Endothelial cell of umbilical vein (primary cell): ENCODE data around the gene TMTC1. TPM values are rescaled to one million over a fixed set of nuclear protein-coding genes. Genes with fewer than 3 reads are reported as not detected.

Source experiments
- BruUV-seq: library from RNA; stranded (reverse); fragments of 400-500 nt; replicated peaks from 2 replicates; lab custom pipeline; 2021; lab: Mats Ljungman, UMichigan
- CTCF ChIA-PET: fragments of 300-600, 350-600 bp; sonication (Branson Sonifier 250); formaldehyde crosslinking; loops from one replicate; lab custom pipeline; 2021; ENCODE audit warnings: antibody characterized with exemption, inconsistent platforms; lab: Charles Lee
- POLR2A ChIA-PET: fragments of 300-600, 350-600 bp; sonication (Branson Sonifier 250); formaldehyde crosslinking; loops from one replicate; lab custom pipeline; 2021; ENCODE audit warnings: antibody characterized with exemption, inconsistent platforms; lab: Charles Lee
- DNase-seq: peaks from one replicate; pipeline ENCODE4 v3.0.0-alpha.2; 2011; ENCODE audit warnings: low read depth, low spot score
- FAIRE-seq: peaks from 2 replicates; lab custom pipeline; 2011; peaks lifted over from hg19 to GRCh38; lab: Jason Lieb, UNC
- H2AFZ ChIP-seq: 2 replicates; pipeline ENCODE4 v1.6.0; 2012; ENCODE audit warnings: low read depth, low read length, control low read depth, inconsistent platforms
- H3K27ac ChIP-seq: 2 replicates; pipeline ENCODE4 v1.5.1; 2011; ENCODE audit warnings: low read depth, mild to moderate bottlenecking, control low read depth, low read length, moderate library complexity; ENCODE audit not compliant: insufficient read depth
- H3K27me3 ChIP-seq, 2 experiments: 2 replicates each; pipeline versions ENCODE4 v1.6.0 to v1.6.1; 2011; ENCODE audit warnings: low read length in 2 of 2, mixed read lengths in 1 of 2; ENCODE audit not compliant: control insufficient read depth in 2 of 2, insufficient read depth in 2 of 2
- H3K36me3 ChIP-seq, 2 experiments: 2 replicates in 1 of 2; 3 replicates in 1 of 2; pipeline ENCODE4 v1.5.1; 2011; ENCODE audit warnings: low read length in 2 of 2, mild to moderate bottlenecking in 1 of 2, moderate library complexity in 1 of 2; ENCODE audit not compliant: control insufficient read depth in 2 of 2, insufficient read depth in 2 of 2; ENCODE audit errors: extremely low read depth in 1 of 2
- H3K4me1 ChIP-seq: 3 replicates; pipeline ENCODE4 v1.5.1; 2011; ENCODE audit warnings: mild to moderate bottlenecking, low read length; ENCODE audit not compliant: control insufficient read depth, insufficient read depth; ENCODE audit errors: extremely low read depth
- H3K4me2 ChIP-seq: 2 replicates; pipeline ENCODE4 v1.6.1; 2011; ENCODE audit warnings: low read length, control low read depth, mixed read lengths; ENCODE audit not compliant: insufficient read depth
- H3K4me3 ChIP-seq, 3 experiments: fragments of 200-600 bp in 1 of 3; sonication (generic), shearing (Covaris generic) in 1 of 3; replicated peaks in 1 of 3; 2 replicates each; pipeline ENCODE4 v1.5.1; 2011 to 2016; ENCODE audit warnings: control low read depth in 3 of 3, low read length in 3 of 3, mild to moderate bottlenecking in 2 of 3, inconsistent platforms in 1 of 3, low read depth in 1 of 3, moderate library complexity in 1 of 3; ENCODE audit not compliant: insufficient read depth in 1 of 3
- H3K79me2 ChIP-seq: 2 replicates; pipeline ENCODE4 v1.6.0; 2012; ENCODE audit warnings: low read length, inconsistent platforms; ENCODE audit not compliant: control insufficient read depth, insufficient read depth
- H3K9ac ChIP-seq: replicated peaks from 2 replicates; pipeline ENCODE3; 2011; ENCODE audit warnings: low read length, control low read depth; ENCODE audit not compliant: insufficient read depth; ENCODE audit errors: extremely low read depth
- H3K9me1 ChIP-seq: replicated peaks from 3 replicates; pipeline ENCODE4 v1.6.0; 2011; ENCODE audit warnings: mild to moderate bottlenecking, low read length; ENCODE audit not compliant: control insufficient read depth, insufficient read depth; ENCODE audit errors: extremely low read depth
- H3K9me3 ChIP-seq: replicated peaks from 2 replicates; pipeline ENCODE4 v1.5.1; 2012; ENCODE audit warnings: low read length, inconsistent platforms; ENCODE audit not compliant: control insufficient read depth, insufficient read depth
- H4K20me1 ChIP-seq: replicated peaks from 2 replicates; pipeline ENCODE3; 2011; ENCODE audit warnings: mild to moderate bottlenecking, low read length; ENCODE audit not compliant: control insufficient read depth, insufficient read depth; ENCODE audit errors: extremely low read depth
- EZH2 ChIP-seq: IDR thresholded peaks from 2 replicates; pipeline ENCODE4 v1.6.1; 2012; ENCODE audit warnings: borderline replicate concordance, low read depth, mild to moderate bottlenecking, moderate library complexity, low read length, inconsistent platforms; ENCODE audit not compliant: severe bottlenecking
- FOS ChIP-seq: IDR thresholded peaks from 2 replicates; pipeline ENCODE4 v1.6.1; 2011; ENCODE audit warnings: mild to moderate bottlenecking, low read length, moderate library complexity, borderline replicate concordance; ENCODE audit not compliant: insufficient read depth
- GATA2 ChIP-seq: IDR thresholded peaks from 2 replicates; pipeline ENCODE4 v1.7.0; 2011; ENCODE audit warnings: low read depth, mild to moderate bottlenecking, moderate library complexity, mixed read lengths, low read length; ENCODE audit not compliant: insufficient read length, insufficient read depth
- JUN ChIP-seq: IDR thresholded peaks from 2 replicates; pipeline ENCODE4 v1.6.1; 2011; ENCODE audit warnings: borderline replicate concordance, low read depth; ENCODE audit not compliant: insufficient read length, insufficient read depth
- MYC ChIP-seq: IDR thresholded peaks from one replicate; pipeline ENCODE4 v1.6.1; 2011; ENCODE audit warnings: mild to moderate bottlenecking, low read depth, low read length
- POLR2A ChIP-seq: IDR thresholded peaks from 2 replicates; pipeline ENCODE4 v1.6.1; 2012; ENCODE audit warnings: low read depth, mild to moderate bottlenecking, control low read depth, low read length
- POLR2AphosphoS5 ChIP-seq: IDR thresholded peaks from 2 replicates; pipeline ENCODE4 v1.6.1; 2012; ENCODE audit warnings: low read depth, mild to moderate bottlenecking, control low read depth, low read length, moderate library complexity; ENCODE audit not compliant: insufficient read depth
- dilution Hi-C: fragments of 300-500 bp; cut with MboI; formaldehyde crosslinking; loops from one replicate; pipeline ENCODE4 v1.15.0; 2019; ENCODE audit warnings: low sequenced_read_pairs; ENCODE audit not compliant: extremely low pct_ligation_motif_present
- intact Hi-C: fragments of 100-400 bp; cut with micrococcal nuclease; formaldehyde crosslinking; loops from one replicate; pipeline ENCODE4 v1.10.0; 2022
- polyA plus RNA-seq, 4 experiments: library from polyadenylated mRNA; depleted of rRNA in 3 of 4; stranded (reverse) in 3 of 4; unstranded in 1 of 4; fragments of >200 nt; gene quantifications; 2 replicates each; pipeline versions ENCODE4 v1.2.1 to v1.2.3, GENCODE V29; 2011 to 2012; ENCODE audit warnings: missing spikeins in 1 of 4
- total RNA-seq: library from RNA; stranded (reverse); gene quantifications from 2 replicates; pipeline ENCODE4 v1.2.3, GENCODE V29; 2021
- TF ChIP-seq, protein P1 (sequence below): IDR thresholded peaks from 2 replicates; pipeline ENCODE4 v1.6.1; 2011; ENCODE audit not compliant: insufficient read depth, insufficient read length
- TF ChIP-seq, protein P2 (sequence below), 2 donors: IDR thresholded peaks; 1 replicate in 1 of 2; 2 replicates in 1 of 2; pipeline ENCODE4 v1.5.1; 2011; ENCODE audit warnings: low read length in 2 of 2, mild to moderate bottlenecking in 2 of 2, moderate library complexity in 2 of 2, control low read depth in 1 of 2, inconsistent platforms in 1 of 2, low read depth in 1 of 2; ENCODE audit not compliant: insufficient read depth in 1 of 2; ENCODE audit errors: extremely low read depth in 1 of 2

TMTC1 gene
- total and polyA plus RNA-seq, 2 donors (not counting 3 experiments of a cell fraction or from before 2014, with no cell fraction given) = 5.4 to 5.9 TPM

DNA sequence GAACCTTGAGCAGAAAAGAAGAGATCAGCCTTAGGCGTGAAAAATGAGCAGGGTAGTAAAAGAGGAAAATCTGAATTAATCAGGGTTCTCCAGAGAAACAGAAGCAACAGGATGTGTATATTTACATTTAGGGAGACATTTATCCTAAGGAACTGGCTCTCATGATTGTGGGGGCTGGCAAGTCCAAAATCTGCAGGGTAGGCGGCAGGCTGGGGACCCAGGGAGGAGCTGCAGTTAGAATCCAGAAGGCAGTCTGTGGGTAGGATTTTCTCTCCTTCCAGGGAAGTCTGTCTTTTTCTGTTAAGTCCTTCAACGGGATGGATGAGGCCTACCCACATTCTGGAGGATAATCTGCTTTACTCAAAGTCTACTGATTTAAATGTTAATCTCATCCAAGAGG, 218.8 kb downstream of the TMTC1 start:
- ChIA-PET CTCF (no interaction called here), POLR2A (no interaction called here)
- Histone ChIP-seq H3K4me1 (peaks cover 28% of the 10 kb centered on the region), H3K4me3 (no peak overlapping the region), H4K20me1 (no peaks in the 10 kb centered on the region), H3K27ac (no peak overlapping the region), H3K4me2 (no peak overlapping the region), H3K27me3 (no peaks in the 10 kb centered on the region), H3K9ac (no peak overlapping the region), H2AFZ (no peak overlapping the region), H3K36me3 (no peaks in the 10 kb centered on the region), H3K9me1 (no peaks in the 10 kb centered on the region), H3K9me3 (no peaks in the 10 kb centered on the region), H3K79me2 (no peaks in the 10 kb centered on the region)
- no TSS peak for BruUV-seq
- TF ChIP-seq GATA2 = no peak
- no peak for TF ChIP-seq EZH2
- TF ChIP-seq POLR2A = no peak
- TF ChIP-seq, protein P1, sequence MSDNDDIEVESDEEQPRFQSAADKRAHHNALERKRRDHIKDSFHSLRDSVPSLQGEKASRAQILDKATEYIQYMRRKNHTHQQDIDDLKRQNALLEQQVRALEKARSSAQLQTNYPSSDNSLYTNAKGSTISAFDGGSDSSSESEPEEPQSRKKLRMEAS = no peak
- no peak for TF ChIP-seq FOS
- no peak for TF ChIP-seq JUN
- TF ChIP-seq, protein P2, sequence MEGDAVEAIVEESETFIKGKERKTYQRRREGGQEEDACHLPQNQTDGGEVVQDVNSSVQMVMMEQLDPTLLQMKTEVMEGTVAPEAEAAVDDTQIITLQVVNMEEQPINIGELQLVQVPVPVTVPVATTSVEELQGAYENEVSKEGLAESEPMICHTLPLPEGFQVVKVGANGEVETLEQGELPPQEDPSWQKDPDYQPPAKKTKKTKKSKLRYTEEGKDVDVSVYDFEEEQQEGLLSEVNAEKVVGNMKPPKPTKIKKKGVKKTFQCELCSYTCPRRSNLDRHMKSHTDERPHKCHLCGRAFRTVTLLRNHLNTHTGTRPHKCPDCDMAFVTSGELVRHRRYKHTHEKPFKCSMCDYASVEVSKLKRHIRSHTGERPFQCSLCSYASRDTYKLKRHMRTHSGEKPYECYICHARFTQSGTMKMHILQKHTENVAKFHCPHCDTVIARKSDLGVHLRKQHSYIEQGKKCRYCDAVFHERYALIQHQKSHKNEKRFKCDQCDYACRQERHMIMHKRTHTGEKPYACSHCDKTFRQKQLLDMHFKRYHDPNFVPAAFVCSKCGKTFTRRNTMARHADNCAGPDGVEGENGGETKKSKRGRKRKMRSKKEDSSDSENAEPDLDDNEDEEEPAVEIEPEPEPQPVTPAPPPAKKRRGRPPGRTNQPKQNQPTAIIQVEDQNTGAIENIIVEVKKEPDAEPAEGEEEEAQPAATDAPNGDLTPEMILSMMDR (IDR thresholded peaks at IDR 0.05; ENCODE audit: extremely low read depth in 1 of 2, insufficient read depth in 1 of 2, low read depth in 1 of 2, low read length in 2 of 2) = no peak
- no peak for TF ChIP-seq MYC
- TF ChIP-seq POLR2AphosphoS5 = no peak
- dilution Hi-C loops (no loop called here), intact Hi-C loops (loop anchor here (5.0 to 10.0 kb wide), 3 partner anchors 177 to 540 kb away; no protein-coding TSS in a partner anchor)
- FAIRE-seq (no peak), DNase-seq (no peak)
